Measurements from ENCODE around the gene BACH2.
"Not testable (repeated sequence)": the region's sequence is repeated elsewhere in the genome, so short reads cannot be mapped to it uniquely, and the experiment has no call there.

The BACH2 gene

GRCh38 chr6:90087106-90087833, 209.4 kb downstream of the BACH2 start:
- no peak for DNase-seq

GRCh38 chr6:90086517-90086916, 210.1 kb downstream of the BACH2 start:
- DNase-seq: no peak

GRCh38 chr6:90083891-90084290, 212.8 kb downstream of the BACH2 start:
- DNase-seq: no peak

GRCh38 chr6:90082847-90083246, 213.8 kb downstream of the BACH2 start:
- no peak for DNase-seq

GRCh38 chr6:90080876-90081481, 215.7 kb downstream of the BACH2 start:
- DNase-seq: no peak

- DNase-seq: no peak
These were observed 216.8 kb downstream of the BACH2 start for GRCh38 chr6:90079560-90080490.

GRCh38 chr6:90078513-90079289, 217.9 kb downstream of the BACH2 start:
- DNase-seq: no peak

GRCh38 chr6:90076511-90077415, 219.9 kb downstream of the BACH2 start:
- DNase-seq: no peak

- no peak for DNase-seq
These were observed 222.3 kb downstream of the BACH2 start for GRCh38 chr6:90074161-90074850.

GRCh38 chr6:90072935-90073464, 223.6 kb downstream of the BACH2 start:
- DNase-seq: peak; percentile 56

- no peak for DNase-seq
These were observed 224.1 kb downstream of the BACH2 start for GRCh38 chr6:90072501-90072900.

- no peak for DNase-seq
These were observed 227.7 kb downstream of the BACH2 start for GRCh38 chr6:90068703-90069523.

- no peak for DNase-seq
These were observed 228.4 kb downstream of the BACH2 start for GRCh38 chr6:90068264-90068663.

GRCh38 chr6:90066697-90067096, 229.9 kb downstream of the BACH2 start:
- DNase-seq: no peak

- no peak for DNase-seq
These were observed 231.5 kb downstream of the BACH2 start for GRCh38 chr6:90065173-90065572.

GRCh38 chr6:90062667-90063066, 234.0 kb downstream of the BACH2 start:
- DNase-seq: no peak

GRCh38 chr6:90062051-90062450, 234.6 kb downstream of the BACH2 start:
- no peak for DNase-seq

GRCh38 chr6:90059178-90059577, 237.5 kb downstream of the BACH2 start:
- DNase-seq: not testable (repeated sequence)

GRCh38 chr6:90055924-90056323, 240.7 kb downstream of the BACH2 start:
- DNase-seq: not testable (repeated sequence)

GRCh38 chr6:90054193-90054592, 242.4 kb downstream of the BACH2 start:
- DNase-seq: not testable (repeated sequence)
